K562 (cell line): ENCODE data around the gene PRR30. TPM values are rescaled to one million over a fixed set of nuclear protein-coding genes. Genes with fewer than 3 reads are reported as not detected.

Source experiments
- HLTF ChIP-seq: fragments of 450-650 bp; IDR thresholded peaks from 2 replicates; pipeline ENCODE4 v1.6.1; 2016
- HNRNPLL ChIP-seq: fragments of 200-400 bp; formaldehyde crosslinking; IDR thresholded peaks from 2 replicates; pipeline ENCODE4 v1.6.1; 2017; ENCODE audit warnings: low read length, low read depth, mild to moderate bottlenecking; ENCODE audit not compliant: poor library complexity, severe bottlenecking
- ZNF384 ChIP-seq: IDR thresholded peaks from 2 replicates; pipeline ENCODE4 v1.6.1; 2012; ENCODE audit warnings: low read depth, low read length, improper control_type of control experiment
- ZNF586 ChIP-seq: fragments of 450-650 bp; formaldehyde crosslinking; conservative IDR thresholded peaks from 2 replicates; pipeline ENCODE4 v1.4.0; 2020; ENCODE audit warnings: mild to moderate bottlenecking, moderate library complexity
- polyA plus RNA-seq, 8 experiments: library from polyadenylated mRNA; depleted of rRNA in 4 of 8; stranded (reverse) in 5 of 8; unstranded in 3 of 8; fragments of >200 nt; fragmentation: Nextera tagmentation in 2 of 8; fragmentation: Illumina TruSeq in 1 of 8; extraction: Ambion mirVana in 2 of 8; extraction: Trizol in 1 of 8; gene quantifications; 2 replicates each; pipeline versions ENCODE4 v1.2.1 to v1.2.3, GENCODE V29; 2011 to 2014; ENCODE audit warnings: inconsistent platforms in 1 of 8, missing spikeins in 1 of 8
- total RNA-seq, 7 experiments: library from RNA; depleted of rRNA in 6 of 7; stranded (reverse); fragments of >200 nt in 6 of 7; fragmentation: Illumina TruSeq in 2 of 7; extraction: Trizol in 2 of 7; gene quantifications; 2 replicates each; pipeline versions ENCODE4 v1.2.1 to v1.2.3, GENCODE V29; 2011 to 2021; ENCODE audit warnings: low replicate concordance in 1 of 7
- TF ChIP-seq, protein P1 (sequence below): fragments of 450-650 bp; IDR thresholded peaks from 2 replicates; pipeline ENCODE4 v1.6.1; 2016; ENCODE audit warnings: low read depth
- TF ChIP-seq, protein P2 (sequence below): fragments of 200-800 bp; sonication (Bioruptor generic); IDR thresholded peaks from 2 replicates; pipeline ENCODE4 v1.6.1; 2016; ENCODE audit warnings: missing genetic modification characterization, missing compliant biosample characterization

The PRR30 gene
- total and polyA plus RNA-seq, 9 of the 15 experiments (the other 6 are each of a cell fraction or from before 2014, with no cell fraction given), result not detected

DNA sequence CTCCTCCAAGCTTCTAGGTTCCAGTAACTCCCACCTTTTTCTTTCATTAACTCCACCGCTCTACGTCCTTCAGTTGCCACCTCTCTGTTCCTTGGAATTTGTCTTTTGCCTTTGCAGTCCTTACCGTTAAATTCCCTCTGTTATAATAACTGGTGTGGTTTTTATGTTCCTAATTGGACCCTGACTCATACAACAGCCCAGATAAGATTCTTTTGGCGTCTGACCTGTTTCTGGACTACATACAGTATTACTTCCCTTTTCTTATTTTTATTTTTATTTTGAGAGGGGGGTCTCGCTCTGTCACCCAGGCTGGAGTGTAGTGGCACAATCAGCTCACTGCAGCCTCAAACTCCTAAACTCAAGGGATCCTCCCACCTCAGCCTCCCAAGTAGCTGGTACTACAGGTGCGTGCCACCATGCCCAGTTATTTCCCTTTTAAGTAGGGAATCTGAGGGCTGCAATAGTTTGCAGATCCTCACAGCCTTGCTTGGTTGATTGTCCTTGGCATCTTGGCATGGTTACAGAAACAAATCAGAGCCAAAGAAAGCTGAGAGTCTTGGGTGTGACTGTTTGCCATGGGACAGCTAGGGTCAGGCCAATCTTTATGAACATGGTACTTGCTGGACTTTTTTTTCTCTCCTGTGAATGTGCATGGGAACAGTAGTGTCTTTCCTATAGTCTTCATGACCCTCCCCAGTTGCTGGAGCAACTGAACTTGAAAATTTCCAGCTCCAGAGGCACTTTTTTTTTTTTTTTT is 31.5 kb upstream of the PRR30 start (continued):
- TF ChIP-seq, protein P1, sequence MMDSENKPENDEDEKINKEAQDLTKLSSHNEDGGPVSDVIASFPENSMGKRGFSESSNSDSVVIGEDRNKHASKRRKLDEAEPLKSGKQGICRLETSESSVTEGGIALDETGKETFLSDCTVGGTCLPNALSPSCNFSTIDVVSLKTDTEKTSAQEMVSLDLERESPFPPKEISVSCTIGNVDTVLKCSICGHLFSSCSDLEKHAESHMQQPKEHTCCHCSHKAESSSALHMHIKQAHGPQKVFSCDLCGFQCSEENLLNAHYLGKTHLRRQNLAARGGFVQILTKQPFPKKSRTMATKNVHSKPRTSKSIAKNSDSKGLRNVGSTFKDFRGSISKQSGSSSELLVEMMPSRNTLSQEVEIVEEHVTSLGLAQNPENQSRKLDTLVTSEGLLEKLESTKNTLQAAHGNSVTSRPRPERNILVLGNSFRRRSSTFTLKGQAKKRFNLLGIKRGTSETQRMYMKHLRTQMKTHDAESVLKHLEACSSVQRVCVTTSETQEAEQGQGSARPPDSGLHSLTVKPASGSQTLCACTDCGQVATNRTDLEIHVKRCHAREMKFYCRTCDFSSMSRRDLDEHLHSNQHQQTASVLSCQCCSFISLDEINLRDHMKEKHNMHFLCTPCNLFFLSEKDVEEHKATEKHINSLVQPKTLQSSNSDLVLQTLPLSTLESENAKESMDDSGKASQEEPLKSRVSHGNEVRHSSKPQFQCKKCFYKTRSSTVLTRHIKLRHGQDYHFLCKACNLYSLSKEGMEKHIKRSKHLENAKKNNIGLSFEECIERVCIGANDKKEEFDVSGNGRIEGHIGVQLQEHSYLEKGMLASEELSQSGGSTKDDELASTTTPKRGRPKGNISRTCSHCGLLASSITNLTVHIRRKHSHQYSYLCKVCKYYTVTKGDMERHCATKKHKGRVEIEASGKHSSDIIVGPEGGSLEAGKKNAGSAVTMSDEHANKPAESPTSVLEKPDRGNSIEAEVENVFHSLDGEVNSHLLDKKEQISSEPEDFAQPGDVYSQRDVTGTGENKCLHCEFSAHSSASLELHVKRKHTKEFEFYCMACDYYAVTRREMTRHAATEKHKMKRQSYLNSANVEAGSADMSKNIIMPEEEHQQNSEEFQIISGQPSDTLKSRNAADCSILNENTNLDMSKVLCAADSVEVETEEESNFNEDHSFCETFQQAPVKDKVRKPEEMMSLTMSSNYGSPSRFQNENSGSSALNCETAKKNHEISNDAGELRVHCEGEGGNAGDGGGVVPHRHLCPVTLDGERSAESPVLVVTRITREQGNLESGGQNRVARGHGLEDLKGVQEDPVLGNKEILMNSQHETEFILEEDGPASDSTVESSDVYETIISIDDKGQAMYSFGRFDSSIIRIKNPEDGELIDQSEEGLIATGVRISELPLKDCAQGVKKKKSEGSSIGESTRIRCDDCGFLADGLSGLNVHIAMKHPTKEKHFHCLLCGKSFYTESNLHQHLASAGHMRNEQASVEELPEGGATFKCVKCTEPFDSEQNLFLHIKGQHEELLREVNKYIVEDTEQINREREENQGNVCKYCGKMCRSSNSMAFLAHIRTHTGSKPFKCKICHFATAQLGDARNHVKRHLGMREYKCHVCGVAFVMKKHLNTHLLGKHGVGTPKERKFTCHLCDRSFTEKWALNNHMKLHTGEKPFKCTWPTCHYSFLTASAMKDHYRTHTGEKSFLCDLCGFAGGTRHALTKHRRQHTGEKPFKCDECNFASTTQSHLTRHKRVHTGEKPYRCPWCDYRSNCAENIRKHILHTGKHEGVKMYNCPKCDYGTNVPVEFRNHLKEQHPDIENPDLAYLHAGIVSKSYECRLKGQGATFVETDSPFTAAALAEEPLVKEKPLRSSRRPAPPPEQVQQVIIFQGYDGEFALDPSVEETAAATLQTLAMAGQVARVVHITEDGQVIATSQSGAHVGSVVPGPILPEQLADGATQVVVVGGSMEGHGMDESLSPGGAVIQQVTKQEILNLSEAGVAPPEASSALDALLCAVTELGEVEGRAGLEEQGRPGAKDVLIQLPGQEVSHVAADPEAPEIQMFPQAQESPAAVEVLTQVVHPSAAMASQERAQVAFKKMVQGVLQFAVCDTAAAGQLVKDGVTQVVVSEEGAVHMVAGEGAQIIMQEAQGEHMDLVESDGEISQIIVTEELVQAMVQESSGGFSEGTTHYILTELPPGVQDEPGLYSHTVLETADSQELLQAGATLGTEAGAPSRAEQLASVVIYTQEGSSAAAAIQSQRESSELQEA, result no peak
- TF ChIP-seq, protein P2, sequence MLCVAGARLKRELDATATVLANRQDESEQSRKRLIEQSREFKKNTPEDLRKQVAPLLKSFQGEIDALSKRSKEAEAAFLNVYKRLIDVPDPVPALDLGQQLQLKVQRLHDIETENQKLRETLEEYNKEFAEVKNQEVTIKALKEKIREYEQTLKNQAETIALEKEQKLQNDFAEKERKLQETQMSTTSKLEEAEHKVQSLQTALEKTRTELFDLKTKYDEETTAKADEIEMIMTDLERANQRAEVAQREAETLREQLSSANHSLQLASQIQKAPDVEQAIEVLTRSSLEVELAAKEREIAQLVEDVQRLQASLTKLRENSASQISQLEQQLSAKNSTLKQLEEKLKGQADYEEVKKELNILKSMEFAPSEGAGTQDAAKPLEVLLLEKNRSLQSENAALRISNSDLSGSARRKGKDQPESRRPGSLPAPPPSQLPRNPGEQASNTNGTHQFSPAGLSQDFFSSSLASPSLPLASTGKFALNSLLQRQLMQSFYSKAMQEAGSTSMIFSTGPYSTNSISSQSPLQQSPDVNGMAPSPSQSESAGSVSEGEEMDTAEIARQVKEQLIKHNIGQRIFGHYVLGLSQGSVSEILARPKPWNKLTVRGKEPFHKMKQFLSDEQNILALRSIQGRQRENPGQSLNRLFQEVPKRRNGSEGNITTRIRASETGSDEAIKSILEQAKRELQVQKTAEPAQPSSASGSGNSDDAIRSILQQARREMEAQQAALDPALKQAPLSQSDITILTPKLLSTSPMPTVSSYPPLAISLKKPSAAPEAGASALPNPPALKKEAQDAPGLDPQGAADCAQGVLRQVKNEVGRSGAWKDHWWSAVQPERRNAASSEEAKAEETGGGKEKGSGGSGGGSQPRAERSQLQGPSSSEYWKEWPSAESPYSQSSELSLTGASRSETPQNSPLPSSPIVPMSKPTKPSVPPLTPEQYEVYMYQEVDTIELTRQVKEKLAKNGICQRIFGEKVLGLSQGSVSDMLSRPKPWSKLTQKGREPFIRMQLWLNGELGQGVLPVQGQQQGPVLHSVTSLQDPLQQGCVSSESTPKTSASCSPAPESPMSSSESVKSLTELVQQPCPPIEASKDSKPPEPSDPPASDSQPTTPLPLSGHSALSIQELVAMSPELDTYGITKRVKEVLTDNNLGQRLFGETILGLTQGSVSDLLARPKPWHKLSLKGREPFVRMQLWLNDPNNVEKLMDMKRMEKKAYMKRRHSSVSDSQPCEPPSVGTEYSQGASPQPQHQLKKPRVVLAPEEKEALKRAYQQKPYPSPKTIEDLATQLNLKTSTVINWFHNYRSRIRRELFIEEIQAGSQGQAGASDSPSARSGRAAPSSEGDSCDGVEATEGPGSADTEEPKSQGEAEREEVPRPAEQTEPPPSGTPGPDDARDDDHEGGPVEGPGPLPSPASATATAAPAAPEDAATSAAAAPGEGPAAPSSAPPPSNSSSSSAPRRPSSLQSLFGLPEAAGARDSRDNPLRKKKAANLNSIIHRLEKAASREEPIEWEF (CRISPR knock-in tag), result no peak
- no peak for TF ChIP-seq ZNF384
- TF ChIP-seq HNRNPLL, result no peak
- no peak for TF ChIP-seq ZNF586 (CRISPR knock-in tag)
- TF ChIP-seq HLTF, result no peak
